Activated CD4-positive, alpha-beta memory T cell treated with anti-CD3 and anti-CD28 coated beads, Interleukin-2, amount 10 ng/mL, durations not matched to agents 7 days and 5 days (primary cell): ENCODE data around the gene SLC6A6. TPM values are rescaled to one million over a fixed set of nuclear protein-coding genes. Genes with fewer than 3 reads are reported as not detected.
A peak's percentile ranks its signal among the peaks of the same experiment; 100 is the strongest.

ENCODE experiments used
- CTCF ChIA-PET: fragments of 350-600 bp; sonication (Branson Sonifier 250); formaldehyde crosslinking; loops from one replicate; lab custom pipeline; 2021; ENCODE audit warnings: antibody characterized with exemption, inconsistent platforms; lab: Charles Lee
- POLR2A ChIA-PET: fragments of 350-600 bp; sonication (Branson Sonifier 250); formaldehyde crosslinking; loops from one replicate; lab custom pipeline; 2021; ENCODE audit warnings: antibody characterized with exemption; lab: Charles Lee
- DNase-seq: peaks from one replicate; pipeline ENCODE4 v3.0.0-alpha.2; 2020
- H3K27ac Mint-ChIP-seq: one replicate; pipeline ENCODE4 v1.8.0; 2021; ENCODE audit warnings: mild to moderate bottlenecking, mixed read lengths
- H3K27me3 Mint-ChIP-seq: one replicate; pipeline ENCODE4 v1.8.0; 2021; ENCODE audit warnings: mixed read lengths
- H3K36me3 Mint-ChIP-seq: one replicate; pipeline ENCODE4 v1.8.0; 2021; ENCODE audit warnings: low read depth, mixed read lengths
- H3K4me1 Mint-ChIP-seq: one replicate; pipeline ENCODE4 v1.8.0; 2021; ENCODE audit warnings: mixed read lengths
- H3K4me3 Mint-ChIP-seq: one replicate; pipeline ENCODE4 v1.8.0; 2021; ENCODE audit warnings: mild to moderate bottlenecking, mixed read lengths
- H3K9me3 Mint-ChIP-seq: one replicate; pipeline ENCODE4 v1.8.0; 2021; ENCODE audit warnings: mixed read lengths
- total RNA-seq, 2 experiments: library from RNA; stranded (reverse); gene quantifications; one replicate each; pipeline ENCODE4 v1.2.3, GENCODE V29; 2021

Gene SLC6A6
- total RNA-seq, 2 experiments from 2014 or later, result 59.0 to 61.5 TPM

DNA sequence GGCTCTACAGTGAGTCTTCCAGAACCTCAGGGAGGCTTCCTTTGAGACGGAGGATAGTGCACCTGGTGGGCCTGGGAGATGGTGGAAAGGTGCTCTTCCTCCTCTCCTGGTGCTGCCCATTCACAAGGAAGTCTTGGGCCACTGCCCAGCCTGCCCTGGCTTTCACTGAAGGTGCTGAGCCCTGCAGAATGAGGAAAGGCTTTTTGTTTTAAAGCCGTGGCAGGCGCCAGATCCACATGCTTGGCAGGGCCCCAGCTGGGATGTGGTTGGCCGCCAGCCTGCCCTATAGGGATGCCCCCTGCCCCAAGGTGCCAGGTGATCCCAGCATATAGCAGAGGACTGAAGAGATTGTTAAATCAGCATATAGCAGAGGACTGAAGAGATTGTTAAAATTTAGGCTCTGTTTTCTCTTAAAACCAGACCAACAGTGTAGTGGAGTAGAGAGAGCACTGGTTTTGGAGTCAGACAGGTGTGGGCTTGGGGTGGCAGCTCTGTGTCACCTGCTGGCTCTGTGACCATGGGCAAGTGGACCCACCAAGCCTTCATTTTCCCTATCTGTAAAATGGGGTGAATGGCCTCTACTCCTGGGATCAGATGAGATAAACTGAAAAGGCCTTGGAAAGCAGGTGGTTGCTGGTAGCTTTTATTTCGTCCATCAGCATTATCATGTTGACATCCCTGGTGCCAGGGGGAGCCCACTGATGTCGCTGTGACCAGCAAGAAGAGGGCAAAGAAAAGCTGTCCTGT is 53.3 kb downstream of the SLC6A6 start:
- Mint-ChIP-seq H3K4me3 (no peak overlapping the region), H3K4me1 (peaks cover 11% of the 10 kb centered on the region), H3K27me3 (no peaks in the 10 kb centered on the region), H3K9me3 (no peaks in the 10 kb centered on the region), H3K27ac (no peak overlapping the region), H3K36me3 (peaks cover 33% of the 10 kb centered on the region)
- DNase-seq, result no peak
- POLR2A ChIA-PET, result interaction anchor here (1.1 to 2.0 kb wide), 4 partner anchors 22 to 277 kb away, joined by 3 to 6 read pairs (median 4); partner anchors contain the start of gene LSM3
- CTCF ChIA-PET, result interaction anchor here (1.1 kb wide), 1 partner anchor 12 kb away, joined by 3 read pairs; no protein-coding TSS in a partner anchor

GRCh38 chr3:14456794-14457193 is 54.4 kb downstream of the SLC6A6 start:
- ChIA-PET POLR2A (interaction anchor here (1.4 to 2.0 kb wide), 3 partner anchors 23 to 279 kb away, joined by 3 to 5 read pairs (median 4); partner anchors contain the start of genes LSM3 and XPC), CTCF (interaction anchor here (0.9 to 1.1 kb wide), 2 partner anchors 11 to 19 kb away, joined by 3 read pairs; no protein-coding TSS in a partner anchor)
- Mint-ChIP-seq H3K4me1 (peaks cover 13% of the 10 kb centered on the region), H3K27me3 (no peaks in the 10 kb centered on the region), H3K27ac (no peak overlapping the region), H3K36me3 (peaks cover 28% of the 10 kb centered on the region), H3K4me3 (no peak overlapping the region), H3K9me3 (no peaks in the 10 kb centered on the region)
- no peak for DNase-seq

DNA sequence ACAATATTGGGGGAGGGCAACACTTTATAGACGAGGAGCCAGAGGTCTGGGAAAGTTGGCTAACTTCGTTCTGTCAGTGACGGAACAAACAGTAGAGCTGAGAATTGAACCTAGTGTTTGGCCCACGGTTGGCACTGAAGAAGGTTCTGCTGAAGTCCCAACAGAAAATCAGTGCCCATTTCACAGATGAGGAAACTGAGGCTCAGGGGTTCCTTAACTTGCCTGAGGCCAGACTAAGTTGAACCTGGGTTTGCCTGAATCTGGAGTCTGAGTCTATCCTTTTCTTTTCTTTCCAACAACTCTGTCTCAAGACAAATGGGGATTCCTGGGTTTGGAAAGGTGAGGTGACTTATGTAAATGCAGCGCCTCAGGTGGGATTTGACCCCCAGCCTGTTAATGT is 55.1 kb downstream of the SLC6A6 start:
- Mint-ChIP-seq H3K4me1 (peaks cover 13% of the 10 kb centered on the region), H3K36me3 (peaks cover 27% of the 10 kb centered on the region), H3K27ac (peak overlapping the region; percentile 6), H3K27me3 (no peaks in the 10 kb centered on the region), H3K9me3 (no peaks in the 10 kb centered on the region), H3K4me3 (no peak overlapping the region)
- DNase-seq, result no peak
- ChIA-PET POLR2A (interaction anchor here (1.4 to 2.1 kb wide), 3 partner anchors 25 to 279 kb away, joined by 3 to 16 read pairs (median 4); partner anchors contain the start of genes LSM3 and XPC), CTCF (interaction anchor here (1.8 kb wide), 1 partner anchor 25 kb away, joined by 7 read pairs; no protein-coding TSS in a partner anchor)

DNA sequence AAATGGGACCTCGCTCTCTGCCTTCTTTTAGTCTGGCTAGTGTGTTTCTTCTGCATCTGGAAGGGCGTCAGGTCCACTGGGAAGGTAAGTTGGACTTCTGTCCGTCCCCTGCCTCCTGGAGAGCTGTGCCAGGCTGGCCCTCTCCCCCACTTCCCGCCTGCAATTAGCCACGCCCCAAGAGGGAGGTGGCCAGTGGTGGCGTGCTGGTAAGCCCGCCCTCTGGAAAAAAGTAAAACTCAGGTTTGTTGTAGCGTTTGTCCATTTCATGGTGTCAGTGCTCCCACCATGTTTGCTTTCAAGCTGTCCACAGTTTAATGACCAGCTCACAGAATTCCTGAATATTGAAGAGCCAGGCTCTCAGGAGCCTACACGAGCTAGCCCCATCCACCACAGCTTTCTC is 55.6 kb downstream of the SLC6A6 start:
- POLR2A ChIA-PET, result interaction anchor here (1.1 to 2.1 kb wide), 2 partner anchors 9 to 25 kb away, joined by 4 to 16 read pairs; no protein-coding TSS in a partner anchor
- H3K36me3 Mint-ChIP-seq, result peaks cover 30% of the 10 kb centered on the region
- no peak overlapping the region for H3K4me3 Mint-ChIP-seq
- peak overlapping the region; percentile 6 for H3K27ac Mint-ChIP-seq
- no peaks in the 10 kb centered on the region for H3K27me3 Mint-ChIP-seq
- H3K9me3 Mint-ChIP-seq, result no peaks in the 10 kb centered on the region
- peaks cover 13% of the 10 kb centered on the region for H3K4me1 Mint-ChIP-seq
- CTCF ChIA-PET, result interaction anchor here (1.3 to 1.9 kb wide), 5 partner anchors 9 to 182 kb away, joined by 4 to 13 read pairs (median 6); partner anchors contain the start of gene SLC6A6
- DNase-seq, result no peak

DNA sequence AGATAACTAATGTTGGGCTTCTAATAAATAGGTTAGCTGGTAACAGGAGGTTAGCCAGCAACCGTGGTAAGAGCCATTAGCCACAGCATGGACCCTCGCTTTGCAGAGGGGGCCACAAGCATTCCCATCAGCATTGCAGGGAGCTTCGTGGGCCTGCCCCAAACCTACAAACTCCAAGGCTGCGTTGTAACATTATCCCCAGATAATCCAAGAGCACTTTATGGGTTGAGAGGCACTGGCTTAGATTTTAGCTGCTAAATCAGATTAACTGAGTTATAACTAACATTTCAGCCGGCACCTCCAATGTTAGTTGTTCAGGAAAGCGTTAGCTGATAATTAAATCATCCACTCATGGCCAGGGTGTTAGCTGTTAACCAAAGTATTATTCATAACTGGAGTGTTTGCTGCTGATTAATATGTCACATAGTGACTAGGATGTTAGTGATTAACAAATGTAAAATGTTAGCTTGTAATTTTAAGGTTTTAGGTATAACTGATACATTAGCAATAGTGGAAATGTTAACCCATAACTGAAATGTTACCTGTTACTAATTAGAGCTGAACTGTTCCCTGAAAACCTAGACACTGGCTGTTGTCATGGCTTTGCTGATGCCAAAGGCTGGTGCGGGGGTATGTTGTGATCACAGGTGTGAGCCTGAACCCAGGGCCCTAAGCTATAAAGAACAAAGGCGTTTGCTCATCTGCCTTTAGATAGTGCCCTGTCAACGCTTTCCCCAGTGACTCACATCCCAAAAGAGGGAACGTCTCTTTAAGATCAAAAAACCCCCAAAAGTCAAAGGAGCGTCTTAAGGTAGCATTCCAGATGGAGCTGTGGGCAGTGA is 56.2 kb downstream of the SLC6A6 start:
- no peak for DNase-seq
- no peaks in the 10 kb centered on the region for H3K9me3 Mint-ChIP-seq

GRCh38 chr3:14459384-14459783 is 57.0 kb downstream of the SLC6A6 start:
- no peak overlapping the region for H3K27ac Mint-ChIP-seq

More for the DNA sequence above, 56.2 kb downstream of the SLC6A6 start:
- CTCF ChIA-PET, result interaction anchor here (1.3 to 1.9 kb wide), 6 partner anchors 9 to 183 kb away, joined by 4 to 13 read pairs (median 6); partner anchors contain the start of gene SLC6A6
- peaks cover 13% of the 10 kb centered on the region for H3K4me1 Mint-ChIP-seq
- H3K36me3 Mint-ChIP-seq, result peaks cover 28% of the 10 kb centered on the region
- no peak overlapping the region for H3K4me3 Mint-ChIP-seq
- H3K27ac Mint-ChIP-seq, result peak overlapping the region; percentile 59
- no peaks in the 10 kb centered on the region for H3K27me3 Mint-ChIP-seq
- POLR2A ChIA-PET, result interaction anchor here (1.1 to 2.1 kb wide), 2 partner anchors 9 to 26 kb away, joined by 4 to 16 read pairs; no protein-coding TSS in a partner anchor

DNA sequence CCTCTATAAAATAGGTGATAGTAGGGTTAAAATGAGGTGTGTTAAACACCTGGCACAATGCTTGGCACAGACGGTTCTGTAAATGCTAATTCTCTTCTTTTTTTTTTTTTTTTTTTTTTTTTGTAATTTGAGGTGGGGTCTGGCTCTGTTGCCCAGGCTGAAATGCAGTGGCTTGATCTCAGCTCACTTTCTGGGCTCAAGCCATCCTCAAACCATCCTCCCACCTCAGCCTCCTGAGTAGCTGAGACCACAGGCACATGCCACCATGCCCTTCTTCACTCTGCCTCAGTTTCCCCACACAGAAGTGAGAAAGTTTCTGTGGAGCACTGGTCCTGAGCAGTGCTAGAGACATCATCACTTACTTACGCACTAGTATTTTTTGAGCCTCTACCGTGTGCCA is 57.4 kb downstream of the SLC6A6 start:
- Mint-ChIP-seq H3K4me3 (no peak overlapping the region), H3K9me3 (no peaks in the 10 kb centered on the region), H3K27me3 (no peaks in the 10 kb centered on the region)

More at GRCh38 chr3:14459384-14459783, 57.0 kb downstream of the SLC6A6 start:
- no peak for DNase-seq
- CTCF ChIA-PET, result interaction anchor here (1.6 to 1.9 kb wide), 5 partner anchors 8 to 57 kb away, joined by 4 to 13 read pairs (median 6); partner anchors contain the start of gene SLC6A6
- Mint-ChIP-seq H3K36me3 (peaks cover 25% of the 10 kb centered on the region), H3K27me3 (no peaks in the 10 kb centered on the region), H3K4me3 (no peak overlapping the region), H3K4me1 (peaks cover 13% of the 10 kb centered on the region), H3K9me3 (no peaks in the 10 kb centered on the region)
- POLR2A ChIA-PET, result interaction anchor here (2.1 kb wide), 1 partner anchor 27 kb away, joined by 16 read pairs; no protein-coding TSS in a partner anchor

DNA sequence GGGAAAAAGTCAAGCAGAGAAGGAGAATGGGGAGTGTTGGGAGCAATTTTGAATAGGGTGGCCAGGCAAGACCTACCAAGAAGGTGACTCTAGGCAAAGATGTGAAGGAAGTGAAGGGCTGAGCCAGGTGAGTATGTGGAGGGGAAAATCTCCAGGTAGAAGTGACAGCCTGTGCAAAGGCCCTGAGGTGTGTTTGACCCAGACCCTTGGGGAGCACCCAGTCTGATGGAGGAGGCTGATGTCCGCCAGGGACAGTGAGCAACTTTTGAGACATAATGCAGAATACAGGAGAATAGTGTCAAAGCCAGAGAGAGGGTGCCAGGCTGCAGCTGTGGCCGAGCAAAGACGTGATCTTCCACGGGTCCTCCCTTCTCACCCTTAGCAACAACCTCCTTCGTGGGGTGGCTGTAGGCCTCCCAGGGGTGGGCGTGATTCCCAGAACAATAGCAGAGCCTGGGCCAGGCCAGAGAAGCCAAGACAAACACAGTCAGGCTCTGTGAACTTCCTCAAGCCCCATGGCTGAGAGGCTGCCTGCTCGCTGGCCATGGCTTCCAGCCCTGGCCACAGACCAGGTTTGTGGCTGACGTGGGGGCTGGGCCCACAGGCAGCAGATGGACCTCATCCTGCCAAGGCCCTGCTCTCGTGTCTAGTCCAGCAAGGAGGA is 58.1 kb downstream of the SLC6A6 start:
- Mint-ChIP-seq H3K27ac (peak overlapping the region; percentile 38), H3K36me3 (peaks cover 25% of the 10 kb centered on the region), H3K27me3 (no peaks in the 10 kb centered on the region), H3K4me1 (peaks cover 13% of the 10 kb centered on the region), H3K9me3 (no peaks in the 10 kb centered on the region), H3K4me3 (no peak overlapping the region)
- ChIA-PET POLR2A (no interaction called here), CTCF (interaction anchor here (1.3 to 2.1 kb wide), 3 partner anchors 34 to 257 kb away, joined by 3 to 7 read pairs (median 4); no protein-coding TSS in a partner anchor)
- no peak for DNase-seq

More for the DNA sequence above, 57.4 kb downstream of the SLC6A6 start:
- DNase-seq, result no peak
- CTCF ChIA-PET, result interaction anchor here (1.8 kb wide), 1 partner anchor 17 kb away, joined by 4 read pairs; no protein-coding TSS in a partner anchor
- POLR2A ChIA-PET, result no interaction called here
- Mint-ChIP-seq H3K36me3 (peaks cover 25% of the 10 kb centered on the region), H3K27ac (peak overlapping the region; percentile 26), H3K4me1 (peaks cover 13% of the 10 kb centered on the region)

GRCh38 chr3:14461006-14461747 is 58.8 kb downstream of the SLC6A6 start:
- ChIA-PET POLR2A (interaction anchor here (1.2 kb wide), 1 partner anchor 63 kb away, joined by 3 read pairs; no protein-coding TSS in a partner anchor), CTCF (interaction anchor here (1.1 to 2.1 kb wide), 6 partner anchors 9 to 565 kb away, joined by 3 to 7 read pairs (median 5); partner anchors contain the start of gene SLC6A6)
- no peak overlapping the region for H3K4me3 Mint-ChIP-seq

GRCh38 chr3:14461748-14462324 is 59.4 kb downstream of the SLC6A6 start:
- POLR2A ChIA-PET, result interaction anchor here (1.2 to 2.5 kb wide), 2 partner anchors 30 to 63 kb away, joined by 3 to 7 read pairs; no protein-coding TSS in a partner anchor
- H3K4me3 Mint-ChIP-seq, result no peak overlapping the region
- peaks cover 26% of the 10 kb centered on the region for H3K36me3 Mint-ChIP-seq
- no peak overlapping the region for H3K27ac Mint-ChIP-seq
- peaks cover 13% of the 10 kb centered on the region for H3K4me1 Mint-ChIP-seq
- no peaks in the 10 kb centered on the region for H3K27me3 Mint-ChIP-seq
- CTCF ChIA-PET, result interaction anchor here (0.8 to 2.1 kb wide), 11 partner anchors 10 to 566 kb away, joined by 3 to 7 read pairs (median 4); partner anchors contain the start of gene SLC6A6
- DNase-seq, result peak; percentile 51
- no peaks in the 10 kb centered on the region for H3K9me3 Mint-ChIP-seq

More at GRCh38 chr3:14461006-14461747, 58.8 kb downstream of the SLC6A6 start:
- Mint-ChIP-seq H3K27ac (peak overlapping the region; percentile 38), H3K27me3 (no peaks in the 10 kb centered on the region), H3K9me3 (no peaks in the 10 kb centered on the region), H3K36me3 (peaks cover 25% of the 10 kb centered on the region), H3K4me1 (peaks cover 13% of the 10 kb centered on the region)
- no peak for DNase-seq
